Urinary bladder (tissue), 4 donors: ENCODE measurements around the gene SH2D3C. TPM values are rescaled to one million over a fixed set of nuclear protein-coding genes. Genes with fewer than 3 reads are reported as not detected.
"Not testable (repeated sequence)": the region's sequence is repeated elsewhere in the genome, so short reads cannot be mapped to it uniquely, and the experiment has no call there.

Experiments used
- DNase-seq: peaks from one replicate; pipeline ENCODE4 v3.0.0-alpha.2; 2015; ENCODE audit errors: extremely low spot score
- H3K27ac ChIP-seq: one replicate; pipeline ENCODE4 v1.5.1; 2013; ENCODE audit warnings: low read depth, mild to moderate bottlenecking, moderate library complexity
- H3K36me3 ChIP-seq: one replicate; pipeline ENCODE4 v1.6.1; 2013; ENCODE audit warnings: mild to moderate bottlenecking, moderate library complexity; ENCODE audit not compliant: insufficient read depth
- H3K4me1 ChIP-seq: one replicate; pipeline ENCODE4 v1.6.1; 2013; ENCODE audit warnings: mild to moderate bottlenecking, moderate library complexity; ENCODE audit not compliant: insufficient read depth
- H3K4me3 ChIP-seq: one replicate; pipeline ENCODE4 v1.5.1; 2013; ENCODE audit warnings: low read depth, low read length
- WGBS: extraction: QIAGEN DNeasy Blood & Tissue Kit; methylation state at CpG from one replicate; pipeline ENCODE4 v1.1.7; 2013; 5-methylcytosine and 5-hydroxymethylcytosine counted together
- polyA plus RNA-seq: library from polyadenylated mRNA; stranded (reverse); fragments of 200-250 nt; gene quantifications from one replicate; pipeline ENCODE4 v1.2.3, GENCODE V29; 2013
- total RNA-seq: library from RNA; depleted of rRNA; stranded (reverse); fragments of >200 nt; gene quantifications from one replicate; pipeline ENCODE4 v1.2.3, GENCODE V29; 2014
- donor health status: healthy with polysubstance abuse.
- donor health status: healthy.

The SH2D3C gene
- total and polyA plus RNA-seq, 2 donors, result 11.6 to 16.6 TPM

DNA sequence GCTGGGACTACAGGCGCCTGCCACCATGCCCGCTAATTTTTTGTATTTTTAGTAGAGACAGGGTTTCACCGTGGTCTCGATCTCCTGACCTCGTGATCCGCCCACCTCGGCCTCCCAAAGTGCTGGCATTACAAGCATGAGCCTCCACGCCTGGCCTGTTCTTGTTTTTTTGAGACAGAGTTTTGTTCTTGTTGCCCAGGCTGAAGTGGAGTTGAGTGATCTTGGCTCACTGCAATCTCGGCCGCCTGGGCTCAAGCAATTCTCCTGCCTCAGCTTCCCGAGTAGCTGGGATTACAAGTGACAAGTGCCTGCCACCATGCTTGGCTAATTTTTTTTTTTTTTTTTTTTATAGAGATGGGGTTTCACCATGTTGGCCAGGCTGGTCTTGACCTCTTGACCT is 21.7 kb downstream of the SH2D3C start:
- not testable (repeated sequence) for H3K4me3 ChIP-seq, H3K36me3 ChIP-seq, H3K4me1 ChIP-seq, H3K27ac ChIP-seq, DNase-seq
- 79% methylated on average over 11 of the region's 11 CpGs for WGBS

DNA sequence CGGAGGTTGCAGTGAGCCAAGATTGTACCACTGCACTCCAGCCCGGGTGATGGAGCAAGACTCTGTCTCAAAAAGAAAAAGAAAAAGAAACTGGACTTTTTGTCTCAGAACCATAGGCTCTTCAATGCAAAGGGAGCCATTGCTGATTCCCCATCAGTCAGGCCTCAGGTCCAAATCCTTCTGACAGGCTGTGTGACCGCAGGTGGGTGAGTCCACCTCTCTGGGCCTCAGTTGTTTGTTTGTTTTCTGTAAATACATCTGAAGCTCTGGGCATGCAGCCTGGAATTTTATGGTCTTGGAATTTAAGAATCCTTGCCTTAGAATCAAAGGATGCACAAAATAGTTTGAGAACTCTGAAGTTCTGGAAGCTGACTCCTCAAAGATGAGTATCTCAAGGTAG is 22.2 kb downstream of the SH2D3C start:
- Histone ChIP-seq H3K4me3 (no peak overlapping the region), H3K36me3 (no peaks in the 10 kb centered on the region), H3K27ac (no peak overlapping the region), H3K4me1 (peaks cover 2% of the 10 kb centered on the region)
- DNase-seq, result no peak
- WGBS, result 84% methylated on average over 3 of the region's 3 CpGs

DNA sequence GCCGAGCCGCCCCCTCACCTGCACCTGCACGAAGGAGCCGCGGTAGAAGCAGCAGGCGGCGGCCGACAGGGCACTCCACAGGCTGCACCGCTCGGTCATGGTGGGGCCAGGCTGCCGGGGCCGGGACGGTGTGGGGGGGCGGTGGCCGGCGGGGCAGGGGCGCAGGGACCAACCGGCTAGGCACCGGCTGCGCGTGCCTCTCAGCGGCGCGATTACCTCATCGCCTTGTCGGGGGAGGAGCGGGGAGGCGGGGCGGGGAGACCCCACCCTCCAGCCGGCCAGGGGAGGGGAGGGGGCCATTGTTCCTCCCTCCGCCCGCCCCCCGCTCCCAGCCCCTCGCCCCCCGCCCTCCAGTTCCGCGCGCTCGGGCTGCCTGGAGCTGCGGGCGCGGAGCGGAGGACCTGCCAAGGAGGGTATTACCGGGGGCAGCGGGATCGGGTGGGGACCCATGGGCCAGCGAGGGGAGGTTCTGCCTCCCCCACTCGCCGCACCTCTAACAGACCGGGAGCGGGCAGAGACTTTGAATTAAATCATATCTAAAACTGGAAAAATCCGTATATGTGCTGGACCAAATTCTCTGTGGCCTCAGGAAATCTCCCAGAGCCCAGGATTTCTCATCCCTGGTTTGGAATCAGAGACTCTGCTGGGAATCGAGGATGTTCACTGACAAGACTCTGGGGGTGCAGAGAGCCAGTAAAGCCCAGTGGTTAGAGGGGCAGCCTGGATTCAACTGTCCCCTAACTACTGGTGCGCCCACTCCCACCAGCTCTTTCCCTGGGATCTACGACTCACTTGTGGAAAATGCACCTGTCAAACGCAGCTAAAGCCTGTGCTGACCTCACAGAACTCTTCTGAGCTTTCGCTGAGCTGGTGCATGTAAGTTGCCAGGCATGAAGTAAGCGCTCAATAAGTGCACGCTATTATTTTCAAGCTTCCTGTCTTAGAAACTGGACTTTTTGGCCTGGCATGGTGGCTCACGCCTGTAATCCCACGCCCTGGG is 23.1 kb downstream of the SH2D3C start:
- DNase-seq, result no peak
- WGBS, result 19% methylated on average over 61 of the region's 61 CpGs

DNA sequence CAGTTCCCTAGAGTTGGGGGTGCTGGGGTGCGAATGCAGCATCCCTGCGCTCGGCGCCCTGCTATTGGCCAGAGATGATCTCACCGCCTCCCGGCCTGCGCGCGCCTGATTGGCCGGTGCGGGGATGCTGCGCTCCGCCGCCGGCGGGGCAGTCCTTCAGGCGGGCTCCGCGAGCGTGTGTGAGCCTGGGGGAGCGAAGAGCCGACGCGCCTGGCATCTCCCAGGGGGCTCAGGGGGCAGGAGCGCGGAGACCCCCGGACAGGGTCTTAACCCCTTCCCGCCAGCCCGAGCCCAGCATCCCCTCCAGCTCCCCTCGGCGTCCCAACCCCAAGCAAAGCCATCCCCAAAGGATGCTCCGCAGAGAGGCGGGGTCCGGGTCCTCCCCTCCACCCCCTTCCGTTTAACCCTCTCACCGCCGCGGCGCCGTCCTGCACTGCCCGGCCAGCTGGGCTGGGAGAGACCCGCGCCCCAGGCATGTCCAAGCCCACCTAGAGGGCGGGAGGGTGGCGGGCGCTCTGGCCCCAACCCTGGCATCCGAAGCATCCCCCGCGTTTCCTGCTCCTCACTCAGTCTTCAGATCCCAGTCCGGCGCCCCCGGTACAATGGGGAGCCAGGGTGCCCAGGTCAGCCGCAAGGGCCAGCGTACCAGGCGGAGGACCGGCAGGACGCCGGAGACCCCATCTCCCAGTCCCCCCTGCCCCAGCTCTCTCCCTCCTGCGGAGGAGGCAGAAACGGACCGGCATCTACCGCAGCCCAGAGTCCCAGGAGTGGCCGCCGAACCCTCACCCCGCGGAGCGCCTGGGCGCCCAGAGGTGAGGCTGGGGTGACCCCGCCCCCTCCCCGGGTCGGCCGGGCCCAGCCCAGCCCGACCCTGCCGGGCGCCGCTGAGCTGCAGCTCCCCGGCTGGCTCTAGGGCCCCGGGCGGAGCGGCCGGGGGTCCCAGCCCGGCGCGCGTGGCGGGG is 24.1 kb downstream of the SH2D3C start:
- Histone ChIP-seq H3K4me3 (no peak overlapping the region), H3K27ac (no peak overlapping the region)
- no peak for DNase-seq

More for the DNA sequence above, 23.1 kb downstream of the SH2D3C start:
- H3K4me3 ChIP-seq, result no peak overlapping the region
- H3K27ac ChIP-seq, result no peak overlapping the region
- H3K4me1 ChIP-seq, result peaks cover 2% of the 10 kb centered on the region
- no peaks in the 10 kb centered on the region for H3K36me3 ChIP-seq

DNA sequence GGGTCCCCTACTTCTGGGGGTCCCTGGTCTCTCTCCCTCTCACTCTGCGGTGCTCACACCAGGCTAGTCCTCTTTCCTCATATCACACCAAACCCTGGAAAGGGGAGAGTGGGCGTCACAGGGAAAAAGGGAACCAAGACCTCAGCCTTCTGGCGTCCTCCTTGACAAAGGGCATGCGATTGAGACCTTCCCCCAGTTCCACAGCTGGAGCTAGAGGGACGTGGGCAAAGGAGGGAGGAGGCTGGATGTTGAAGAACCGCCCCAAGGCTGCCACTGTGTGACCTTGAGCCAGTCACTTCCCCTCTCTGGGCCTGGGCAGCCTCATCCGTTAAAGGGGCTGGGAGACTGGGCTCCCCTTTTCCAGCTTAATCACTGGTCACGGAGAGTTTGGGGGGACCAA is 24.8 kb downstream of the SH2D3C start:
- Histone ChIP-seq H3K4me3 (no peak overlapping the region), H3K27ac (no peak overlapping the region), H3K36me3 (no peaks in the 10 kb centered on the region), H3K4me1 (peaks cover 2% of the 10 kb centered on the region)
- WGBS, result 65% methylated on average over 8 of the region's 8 CpGs
- DNase-seq, result no peak

More for the DNA sequence above, 24.1 kb downstream of the SH2D3C start:
- H3K36me3 ChIP-seq, result no peaks in the 10 kb centered on the region
- H3K4me1 ChIP-seq, result peaks cover 2% of the 10 kb centered on the region
- WGBS, result 21% methylated on average over 86 of the region's 86 CpGs

DNA sequence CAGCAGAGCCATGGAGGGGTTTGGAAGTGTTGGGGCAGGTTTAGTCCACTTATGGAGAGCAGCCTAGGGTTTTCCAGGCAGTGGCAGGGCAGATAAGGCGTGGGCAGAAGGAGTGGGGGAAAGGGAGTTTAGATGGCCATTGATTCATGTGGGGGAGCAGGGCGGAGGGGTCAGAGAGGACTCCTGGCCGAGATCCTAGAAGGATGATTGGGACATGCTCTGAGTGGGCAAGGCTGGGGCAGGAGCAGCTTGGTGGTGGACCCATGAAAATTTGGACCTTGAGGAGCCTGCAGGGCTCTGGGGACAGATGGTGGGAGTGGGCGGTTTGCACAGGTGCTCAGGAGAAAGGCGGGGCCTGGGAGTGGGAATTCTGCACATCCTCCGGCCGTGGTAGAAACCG is 25.3 kb downstream of the SH2D3C start:
- DNase-seq, result no peak
- Histone ChIP-seq H3K4me3 (no peak overlapping the region), H3K4me1 (peaks cover 2% of the 10 kb centered on the region), H3K36me3 (no peaks in the 10 kb centered on the region), H3K27ac (no peak overlapping the region)
- 82% methylated on average over 8 of the region's 8 CpGs for WGBS

DNA sequence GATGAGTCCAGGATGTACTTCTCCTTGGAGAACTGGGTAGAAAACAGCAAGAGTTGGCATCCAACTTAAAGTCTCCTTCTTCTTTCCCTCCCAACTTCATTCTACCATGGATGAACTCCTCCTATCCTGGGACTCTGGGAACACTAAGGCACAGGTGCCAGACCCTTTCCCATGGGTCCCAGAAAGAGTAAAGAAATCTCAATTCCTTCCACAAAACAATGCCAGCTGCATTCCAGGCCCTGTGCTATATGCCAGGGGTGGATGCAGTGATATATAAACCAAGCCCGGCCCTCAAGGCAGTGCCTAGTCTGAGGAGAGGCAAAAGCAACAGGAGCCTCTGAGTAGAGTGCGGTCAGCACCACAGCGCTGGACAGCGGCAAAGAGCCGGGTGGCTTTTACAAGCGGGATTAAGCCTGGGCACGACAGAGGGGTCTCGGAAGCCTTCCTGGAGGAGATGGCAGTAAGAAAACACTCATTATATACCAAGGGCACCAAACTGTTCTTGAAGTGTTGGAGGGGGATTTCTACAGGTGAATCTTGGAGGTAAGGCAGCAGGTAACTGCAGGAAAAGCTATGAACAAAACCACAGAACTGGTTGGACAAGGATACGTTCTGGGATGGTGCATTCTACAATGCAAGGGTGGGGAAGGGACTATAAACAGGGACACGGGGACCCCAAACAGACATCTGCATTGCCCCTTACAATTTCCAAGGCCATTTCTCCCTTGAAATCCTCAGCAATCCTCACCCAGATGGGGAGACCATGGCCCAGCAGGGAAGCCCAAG is 27.0 kb downstream of the SH2D3C start:
- Histone ChIP-seq H3K36me3 (no peaks in the 10 kb centered on the region), H3K27ac (no peak overlapping the region), H3K4me1 (peaks cover 2% of the 10 kb centered on the region), H3K4me3 (no peak overlapping the region)
- 27% methylated on average over 10 of the region's 10 CpGs for WGBS
- no peak for DNase-seq

DNA sequence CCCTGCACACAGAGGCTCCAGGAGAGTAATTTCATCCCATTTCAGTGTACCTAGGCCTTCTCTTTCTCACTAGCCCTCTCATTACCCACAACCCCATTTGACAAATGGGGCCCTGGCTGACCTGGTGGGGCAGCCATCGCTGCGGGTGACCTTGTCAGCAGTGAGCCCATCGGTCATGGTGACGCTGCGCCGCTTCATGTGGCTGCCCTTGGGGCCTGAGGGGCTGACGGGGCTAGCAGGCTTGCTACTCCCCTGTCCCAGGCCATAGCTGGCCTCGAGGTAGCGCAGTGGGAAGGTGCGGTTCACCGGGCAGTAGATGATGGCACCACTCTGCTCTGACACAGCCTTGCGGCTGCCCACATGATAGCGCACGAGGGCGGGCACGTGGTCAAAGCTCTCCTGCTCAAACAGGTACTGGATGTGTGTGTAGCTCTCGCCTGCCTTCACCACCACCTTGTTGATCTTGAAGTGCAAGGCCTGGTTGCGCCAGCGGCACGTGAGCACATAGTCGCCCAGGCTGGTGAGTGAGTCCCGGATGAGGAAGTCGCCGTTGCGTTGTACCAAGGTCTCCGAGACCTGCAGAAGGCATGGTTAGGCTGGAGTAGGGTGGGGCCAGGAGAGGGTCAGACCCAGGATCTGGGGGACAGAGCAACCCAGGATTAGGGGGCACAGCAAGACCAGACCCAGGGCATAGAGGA is 29.2 kb downstream of the SH2D3C start:
- Histone ChIP-seq H3K36me3 (no peaks in the 10 kb centered on the region), H3K4me3 (no peak overlapping the region), H3K27ac (no peak overlapping the region), H3K4me1 (no peaks in the 10 kb centered on the region)
- no peak for DNase-seq
- 92% methylated on average over 26 of the region's 26 CpGs for WGBS

DNA sequence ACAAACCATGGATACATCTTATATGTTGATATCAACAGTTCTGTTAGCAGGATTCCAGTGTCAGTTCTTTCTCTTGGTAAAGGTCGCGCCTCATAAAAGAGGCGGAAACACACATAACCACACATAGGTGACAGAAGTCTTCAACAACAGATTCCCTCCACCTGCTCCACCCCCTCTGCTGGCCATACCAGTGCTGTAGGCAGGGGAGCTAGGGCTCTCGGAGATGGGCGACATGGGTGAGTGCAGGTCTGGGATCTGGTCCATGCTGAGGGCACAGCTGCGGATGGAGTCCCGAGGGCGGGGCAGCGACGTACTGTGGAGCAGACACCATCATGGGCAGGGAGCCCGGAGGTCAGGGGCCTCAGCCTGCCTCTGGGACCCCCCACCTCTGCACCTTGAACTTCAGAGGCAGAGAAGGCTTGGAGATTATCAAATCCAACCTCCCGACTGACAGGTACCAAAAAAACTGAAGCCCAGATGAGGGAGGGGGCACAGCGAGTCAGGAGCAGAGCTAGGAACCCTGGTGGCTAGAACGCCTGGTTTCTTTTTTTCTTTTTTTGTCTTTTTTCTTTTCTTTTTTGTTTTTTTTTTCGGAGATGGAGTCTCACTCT is 31.4 kb downstream of the SH2D3C start:
- H3K27ac ChIP-seq, result no peak overlapping the region
- H3K4me1 ChIP-seq, result no peaks in the 10 kb centered on the region
- no peaks in the 10 kb centered on the region for H3K36me3 ChIP-seq
- no peak for DNase-seq
- H3K4me3 ChIP-seq, result no peak overlapping the region
- 62% methylated on average over 15 of the region's 15 CpGs for WGBS

DNA sequence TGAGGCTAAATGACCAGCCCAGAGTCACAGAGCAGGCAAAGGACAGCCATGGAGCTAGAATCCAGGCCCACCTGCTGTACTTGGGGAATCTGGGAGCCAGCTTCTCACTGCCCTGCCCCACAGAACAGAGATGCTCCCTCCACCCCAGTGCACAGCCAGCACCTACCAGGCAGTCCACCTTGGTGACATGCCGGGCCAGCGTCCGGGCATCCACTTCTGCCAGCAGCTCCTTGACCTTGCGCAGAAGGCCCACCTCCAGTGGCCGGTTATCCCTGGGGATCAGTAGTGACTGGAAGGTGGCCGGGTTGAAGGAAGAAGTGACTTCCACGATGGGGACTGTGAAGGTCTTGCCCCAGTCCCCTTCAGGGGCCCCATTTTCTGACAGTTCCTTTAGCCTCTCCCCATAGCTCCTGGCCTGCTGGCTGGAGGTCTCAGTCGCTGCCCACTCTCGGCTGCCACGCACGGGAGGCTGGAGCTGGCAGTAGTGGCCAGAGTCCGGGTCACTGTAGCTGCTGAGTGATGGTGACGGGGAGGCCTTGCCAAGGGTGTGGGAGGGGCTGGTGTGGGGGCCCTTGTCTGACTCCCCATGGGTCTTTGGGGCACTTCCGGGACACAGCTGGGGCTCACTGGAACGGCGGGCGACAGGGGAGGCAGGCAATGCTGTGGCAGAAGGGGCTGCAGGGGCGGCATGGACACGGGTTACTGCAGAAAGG is 33.9 kb downstream of the SH2D3C start:
- WGBS, result 92% methylated on average over 19 of the region's 19 CpGs
- Histone ChIP-seq H3K4me3 (no peak overlapping the region), H3K27ac (no peak overlapping the region), H3K36me3 (peaks cover 2% of the 10 kb centered on the region), H3K4me1 (peaks cover 2% of the 10 kb centered on the region)
- DNase-seq, result no peak

DNA sequence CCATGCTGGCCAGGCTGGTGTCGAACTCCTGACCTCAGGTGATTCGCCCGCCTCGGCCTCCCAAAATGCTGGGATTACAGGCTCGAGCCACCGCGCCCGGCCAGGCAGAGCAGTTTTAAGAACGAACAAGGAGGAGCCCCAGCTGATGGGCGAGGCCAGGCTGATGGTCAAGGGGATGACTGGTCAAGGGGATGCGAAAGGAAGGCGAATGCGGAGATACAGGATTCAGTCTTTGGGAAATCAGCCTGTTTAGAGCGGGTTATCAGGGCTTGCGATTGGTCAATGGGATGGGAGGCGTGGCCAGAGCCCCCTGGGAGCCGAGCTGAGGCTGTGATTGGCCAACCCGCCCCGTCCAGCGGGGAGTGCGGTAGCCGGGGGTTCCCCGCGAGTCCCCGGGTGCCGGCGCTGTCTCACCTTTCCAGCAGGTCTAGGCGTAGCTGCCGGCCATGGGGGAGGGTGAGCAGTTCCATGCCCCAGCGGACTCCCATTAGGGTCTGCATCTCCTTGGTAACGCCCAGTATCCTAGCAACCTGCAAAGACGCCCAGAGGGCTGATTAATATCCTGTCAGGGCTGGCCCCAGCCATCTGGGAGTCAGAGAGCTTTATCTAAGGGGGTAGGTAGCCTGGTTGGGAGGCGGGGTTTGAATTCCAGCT is 35.9 kb downstream of the SH2D3C start:
- peaks cover 2% of the 10 kb centered on the region for H3K4me1 ChIP-seq
- WGBS, result 24% methylated on average over 33 of the region's 33 CpGs
- no peak overlapping the region for H3K4me3 ChIP-seq
- DNase-seq, result no peak
- peaks cover 2% of the 10 kb centered on the region for H3K36me3 ChIP-seq
- no peak overlapping the region for H3K27ac ChIP-seq
